Uterus (tissue), 4 donors: ENCODE measurements around the gene IGFN1. TPM values are rescaled to one million over a fixed set of nuclear protein-coding genes. Genes with fewer than 3 reads are reported as not detected.

Experiments
- DNase-seq, 2 donors: peaks; one replicate each; pipeline ENCODE4 v3.0.0-alpha.2; 2019 to 2020
- H3K27ac ChIP-seq, 2 donors: fragments of 200-600 bp; sonication (generic); 1 replicate in 1 of 2; 2 replicates in 1 of 2; pipeline ENCODE4 v1.5.1; 2016 to 2018
- H3K27me3 ChIP-seq, 2 donors: fragments of 200-600 bp; sonication (generic); one replicate each; pipeline ENCODE4 v1.5.1; 2018 to 2019; ENCODE audit warnings: control low read depth in 1 of 2
- H3K36me3 ChIP-seq, 2 donors: fragments of 200-600 bp; sonication (generic); one replicate each; pipeline ENCODE4 v1.5.1; 2019; ENCODE audit warnings: control low read depth in 1 of 2
- H3K4me1 ChIP-seq, 2 donors: fragments of 200-600 bp; sonication (generic); one replicate each; pipeline ENCODE4 v1.5.1; 2018 to 2019; ENCODE audit warnings: control low read depth in 1 of 2
- H3K4me3 ChIP-seq, 2 donors: fragments of 200-600 bp; sonication (generic); 1 replicate in 1 of 2; 2 replicates in 1 of 2; pipeline ENCODE4 v1.5.1; 2018 to 2019; ENCODE audit warnings: mild to moderate bottlenecking in 1 of 2
- H3K9me3 ChIP-seq, 2 donors: fragments of 200-600 bp; sonication (generic); one replicate each; pipeline ENCODE4 v1.5.1; 2019; ENCODE audit warnings: control low read depth in 1 of 2
- POLR2A ChIP-seq, 2 donors: fragments of 450-650 bp; IDR thresholded peaks; one replicate each; pipeline ENCODE4 v1.6.1; 2016; ENCODE audit warnings: antibody characterized with exemption in 2 of 2, mild to moderate bottlenecking in 1 of 2, moderate library complexity in 1 of 2
- intact Hi-C: fragments of 100-400 bp; cut with DNase I; formaldehyde crosslinking; loops from one replicate; pipeline ENCODE4 v1.15.1; 2023; ENCODE audit warnings: low total_unique reads
- total RNA-seq, 4 donors: library from RNA; depleted of rRNA in 3 of 4; stranded (reverse); fragments of >200 nt in 3 of 4; gene quantifications; one replicate each; pipeline versions ENCODE4 v1.1.0 to v1.2.4, GENCODE V29; 2014 to 2023
- TF ChIP-seq, protein P1 (sequence below), 4 experiments: fragments of 200-600 bp in 2 of 4; fragments of 450-650 bp in 2 of 4; sonication (generic) in 2 of 4; IDR thresholded peaks; one replicate each; pipeline ENCODE4 v1.5.1; 2016 to 2019; ENCODE audit warnings: antibody characterized with exemption in 4 of 4, mild to moderate bottlenecking in 2 of 4, moderate library complexity in 1 of 4
- donor health status: DM: yes; HTN: yes; CAD: no.

Gene IGFN1
- total RNA-seq, 4 donors from 2014 or later = 0.51 to 5.4 (median 2.1) TPM; not detected in 1

- intact Hi-C loops = no loop called here
- no peak for TF ChIP-seq POLR2A (IDR thresholded peaks at IDR 0.05)
- TF ChIP-seq, protein P1, sequence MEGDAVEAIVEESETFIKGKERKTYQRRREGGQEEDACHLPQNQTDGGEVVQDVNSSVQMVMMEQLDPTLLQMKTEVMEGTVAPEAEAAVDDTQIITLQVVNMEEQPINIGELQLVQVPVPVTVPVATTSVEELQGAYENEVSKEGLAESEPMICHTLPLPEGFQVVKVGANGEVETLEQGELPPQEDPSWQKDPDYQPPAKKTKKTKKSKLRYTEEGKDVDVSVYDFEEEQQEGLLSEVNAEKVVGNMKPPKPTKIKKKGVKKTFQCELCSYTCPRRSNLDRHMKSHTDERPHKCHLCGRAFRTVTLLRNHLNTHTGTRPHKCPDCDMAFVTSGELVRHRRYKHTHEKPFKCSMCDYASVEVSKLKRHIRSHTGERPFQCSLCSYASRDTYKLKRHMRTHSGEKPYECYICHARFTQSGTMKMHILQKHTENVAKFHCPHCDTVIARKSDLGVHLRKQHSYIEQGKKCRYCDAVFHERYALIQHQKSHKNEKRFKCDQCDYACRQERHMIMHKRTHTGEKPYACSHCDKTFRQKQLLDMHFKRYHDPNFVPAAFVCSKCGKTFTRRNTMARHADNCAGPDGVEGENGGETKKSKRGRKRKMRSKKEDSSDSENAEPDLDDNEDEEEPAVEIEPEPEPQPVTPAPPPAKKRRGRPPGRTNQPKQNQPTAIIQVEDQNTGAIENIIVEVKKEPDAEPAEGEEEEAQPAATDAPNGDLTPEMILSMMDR (IDR thresholded peaks at IDR 0.05) = no peak
- no peaks in the 10 kb centered on the region for H3K36me3 ChIP-seq
- H3K27me3 ChIP-seq = no peaks in the 10 kb centered on the region
- H3K4me3 ChIP-seq = no peak overlapping the region
- H3K9me3 ChIP-seq = no peaks in the 10 kb centered on the region
- no peaks in the 10 kb centered on the region for H3K4me1 ChIP-seq
- H3K27ac ChIP-seq = no peak overlapping the region
- DNase-seq = no peak
These were observed 29.1 kb downstream of the IGFN1 start for GRCh38 chr1:201219481-201220387.

DNA sequence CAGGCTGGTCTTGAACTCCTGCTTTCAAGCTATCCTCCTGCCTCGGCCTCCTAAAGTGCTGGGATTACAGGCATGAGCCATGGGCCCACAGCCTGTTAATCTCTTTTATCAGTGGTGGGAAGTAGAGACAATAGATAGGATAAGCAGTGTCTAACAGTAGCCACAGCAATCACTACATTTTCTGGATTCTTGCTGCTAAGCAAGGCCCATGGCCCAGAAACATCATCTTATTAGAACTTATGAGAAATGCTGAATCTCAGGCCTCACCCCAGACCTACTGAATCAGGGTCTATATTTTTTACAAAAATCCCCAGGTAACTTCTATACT lies 29.7 kb downstream of the IGFN1 start:
- TF ChIP-seq POLR2A (IDR thresholded peaks at IDR 0.05) = no peak
- TF ChIP-seq, protein P1 (IDR thresholded peaks at IDR 0.05) = no peak
- H3K9me3 ChIP-seq = no peaks in the 10 kb centered on the region
- no peaks in the 10 kb centered on the region for H3K27me3 ChIP-seq
- intact Hi-C loops = no loop called here
- H3K36me3 ChIP-seq = no peaks in the 10 kb centered on the region
- no peak overlapping the region for H3K4me3 ChIP-seq
- DNase-seq = no peak
- no peak overlapping the region for H3K27ac ChIP-seq
- no peaks in the 10 kb centered on the region for H3K4me1 ChIP-seq

- intact Hi-C loops = no loop called here
- Histone ChIP-seq H3K9me3 (no peaks in the 10 kb centered on the region), H3K27me3 (no peaks in the 10 kb centered on the region), H3K36me3 (no peaks in the 10 kb centered on the region), H3K27ac (no peak overlapping the region), H3K4me1 (no peaks in the 10 kb centered on the region), H3K4me3 (no peak overlapping the region)
- DNase-seq = no peak
- no peak for TF ChIP-seq POLR2A (IDR thresholded peaks at IDR 0.05)
- TF ChIP-seq, protein P1 (IDR thresholded peaks at IDR 0.05) = no peak
These were observed 30.7 kb downstream of the IGFN1 start for GRCh38 chr1:201221201-201221846.

DNA sequence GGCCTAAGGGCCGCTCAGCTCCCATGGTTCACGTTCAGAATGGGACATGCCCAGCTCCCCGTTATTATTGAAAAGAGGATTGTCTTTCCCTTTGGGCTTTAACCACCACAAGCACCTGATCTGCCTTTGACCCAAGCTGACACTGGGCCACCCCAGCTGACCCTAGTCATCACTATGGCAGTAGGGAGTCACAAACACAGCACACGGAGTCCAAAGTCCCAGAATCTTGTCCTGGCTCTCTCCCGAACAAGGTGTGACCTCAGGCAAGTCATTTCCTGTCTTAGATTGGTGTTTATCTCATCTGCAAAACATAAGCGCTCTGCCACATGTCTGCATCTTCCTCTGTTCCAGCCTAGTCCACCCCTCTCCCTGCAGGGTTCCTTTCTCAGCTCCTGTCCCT lies 31.5 kb downstream of the IGFN1 start:
- intact Hi-C loops = no loop called here
- H3K36me3 ChIP-seq = no peaks in the 10 kb centered on the region
- TF ChIP-seq POLR2A (IDR thresholded peaks at IDR 0.05) = no peak
- TF ChIP-seq, protein P1 (IDR thresholded peaks at IDR 0.05) = no peak
- H3K4me1 ChIP-seq = no peaks in the 10 kb centered on the region
- H3K9me3 ChIP-seq = no peaks in the 10 kb centered on the region
- H3K27ac ChIP-seq = no peak overlapping the region
- H3K4me3 ChIP-seq = no peak overlapping the region
- DNase-seq = no peak
- H3K27me3 ChIP-seq = no peaks in the 10 kb centered on the region
